Esophagus squamous epithelium (tissue), 5 donors: Measurements from ENCODE around the gene ZNF586. TPM values are rescaled to one million over a fixed set of nuclear protein-coding genes. Genes with fewer than 3 reads are reported as not detected.

Experiments
- DNase-seq: peaks from one replicate; lab custom pipeline; 2025; lab: John Stamatoyannopoulos, UW
- H3K27ac ChIP-seq, 4 donors: fragments of 200-600 bp; sonication (generic); one replicate each; pipeline ENCODE4 v1.5.1; 2016 to 2019; ENCODE audit warnings: mild to moderate bottlenecking in 1 of 4
- H3K27me3 ChIP-seq, 4 donors: fragments of 200-600 bp; sonication (generic); 1 replicate in 3 of 4; 2 replicates in 1 of 4; pipeline versions ENCODE4 v1.5.1 to v1.6.0; 2017 to 2021; ENCODE audit warnings: antibody characterized with exemption in 1 of 4
- H3K36me3 ChIP-seq, 3 donors: fragments of 200-600 bp; sonication (generic); one replicate each; pipeline ENCODE4 v1.5.1; 2016 to 2019
- H3K4me1 ChIP-seq, 3 donors: fragments of 200-600 bp; sonication (generic); one replicate each; pipeline ENCODE4 v1.5.1; 2017 to 2019
- H3K4me3 ChIP-seq, 4 donors: fragments of 200-600 bp; sonication (generic); 1 replicate in 3 of 4; 2 replicates in 1 of 4; pipeline ENCODE4 v1.5.1; 2016 to 2019; ENCODE audit warnings: mild to moderate bottlenecking in 2 of 4, moderate library complexity in 1 of 4
- H3K9me3 ChIP-seq, 3 donors: fragments of 200-600 bp; sonication (generic); one replicate each; pipeline ENCODE4 v1.5.1; 2016 to 2019
- POLR2A ChIP-seq, 4 donors: fragments of 450-650 bp; IDR thresholded peaks; one replicate each; pipeline ENCODE4 v1.6.1; 2017; ENCODE audit warnings: antibody characterized with exemption in 4 of 4, mild to moderate bottlenecking in 4 of 4, moderate library complexity in 3 of 4
- WGBS, 2 donors: methylation state at CpG; one replicate each; pipeline ENCODE4 v1.1.5; 2018; 5-methylcytosine and 5-hydroxymethylcytosine counted together
- intact Hi-C: fragments of 100-400 bp; cut with DNase I; formaldehyde crosslinking; loops from one replicate; pipeline ENCODE4 v1.15.0; 2022
- total RNA-seq, 4 donors: library from RNA; depleted of rRNA; stranded (reverse); fragments of >200 nt; gene quantifications; one replicate each; pipeline ENCODE4 v1.1.0, GENCODE V29; 2016
- TF ChIP-seq, protein P1 (sequence below), 6 experiments: fragments of 450-650 bp in 4 of 6; fragments of 200-600 bp in 2 of 6; sonication (generic) in 2 of 6; IDR thresholded peaks; one replicate each; pipeline ENCODE4 v1.5.1; 2016 to 2019; ENCODE audit warnings: antibody characterized with exemption in 6 of 6, mild to moderate bottlenecking in 4 of 6, moderate library complexity in 4 of 6
- donor health status: DM: yes; HTN: yes; CAD: no.

ZNF586 gene
- total RNA-seq, 4 donors from 2014 or later: 8.1 to 30.5 (median 22.0) TPM

DNA sequence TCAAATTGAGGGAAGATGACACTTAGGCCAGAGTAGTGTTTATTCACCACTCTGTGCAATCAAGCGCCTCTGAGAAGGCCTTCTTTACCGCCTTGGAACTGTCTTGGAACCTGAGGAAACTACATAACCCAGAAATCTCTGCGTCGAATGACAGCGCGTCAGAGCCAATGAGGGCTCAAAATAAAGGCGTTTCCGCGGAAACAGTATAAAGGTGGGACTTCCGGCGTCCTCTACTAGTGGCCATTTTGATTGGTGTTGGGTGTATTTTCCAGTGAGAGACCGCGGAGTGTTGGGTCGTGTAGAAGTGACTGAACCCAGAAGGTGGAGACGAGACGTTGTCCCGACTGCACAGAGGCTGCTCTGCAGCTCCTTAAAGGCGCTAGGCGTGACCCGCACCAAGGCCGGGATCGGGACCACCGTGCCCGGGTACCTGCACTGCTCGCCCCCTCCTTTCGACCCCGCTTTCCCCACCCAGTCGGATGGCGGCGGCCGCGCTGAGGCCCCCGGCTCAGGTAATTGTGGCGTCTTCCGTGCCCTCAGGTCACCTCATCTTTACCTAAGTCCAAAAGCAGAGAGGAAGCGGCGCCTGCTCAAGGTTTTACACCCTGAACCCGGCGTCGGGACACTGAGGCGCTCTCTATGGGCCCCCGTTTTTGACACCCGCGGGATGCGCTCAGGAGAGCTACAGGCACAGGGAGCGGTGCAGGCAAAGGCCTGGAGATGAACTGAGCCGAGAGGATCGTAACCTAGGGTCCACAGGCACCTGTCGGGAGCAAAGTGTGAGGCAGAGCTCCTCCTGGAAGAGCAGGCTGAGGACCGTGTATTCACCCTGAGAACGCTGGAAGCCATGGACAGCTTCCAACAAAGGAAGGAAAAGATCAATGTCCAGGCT lies 22.6 kb upstream of the ZNF586 start, which contains the start of gene ZNF776:
TSS of gene ZNF776 (plus strand) at position 236 of the 892 bp plus-strand sequence. CDS start at position 480, 244 bp downstream.
- H3K36me3 ChIP-seq: peaks cover 11 to 42% (median 12%) of the 10 kb centered on the region in 3 donors
- 2% methylated on average over 21 to 22 of the region's 51 CpGs for WGBS, 2 donors
- peak; percentile 46 for DNase-seq
- TF ChIP-seq POLR2A (IDR thresholded peaks at IDR 0.05): peak in 1 of 4 donors; percentile 35
- TF ChIP-seq, protein P1, sequence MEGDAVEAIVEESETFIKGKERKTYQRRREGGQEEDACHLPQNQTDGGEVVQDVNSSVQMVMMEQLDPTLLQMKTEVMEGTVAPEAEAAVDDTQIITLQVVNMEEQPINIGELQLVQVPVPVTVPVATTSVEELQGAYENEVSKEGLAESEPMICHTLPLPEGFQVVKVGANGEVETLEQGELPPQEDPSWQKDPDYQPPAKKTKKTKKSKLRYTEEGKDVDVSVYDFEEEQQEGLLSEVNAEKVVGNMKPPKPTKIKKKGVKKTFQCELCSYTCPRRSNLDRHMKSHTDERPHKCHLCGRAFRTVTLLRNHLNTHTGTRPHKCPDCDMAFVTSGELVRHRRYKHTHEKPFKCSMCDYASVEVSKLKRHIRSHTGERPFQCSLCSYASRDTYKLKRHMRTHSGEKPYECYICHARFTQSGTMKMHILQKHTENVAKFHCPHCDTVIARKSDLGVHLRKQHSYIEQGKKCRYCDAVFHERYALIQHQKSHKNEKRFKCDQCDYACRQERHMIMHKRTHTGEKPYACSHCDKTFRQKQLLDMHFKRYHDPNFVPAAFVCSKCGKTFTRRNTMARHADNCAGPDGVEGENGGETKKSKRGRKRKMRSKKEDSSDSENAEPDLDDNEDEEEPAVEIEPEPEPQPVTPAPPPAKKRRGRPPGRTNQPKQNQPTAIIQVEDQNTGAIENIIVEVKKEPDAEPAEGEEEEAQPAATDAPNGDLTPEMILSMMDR (IDR thresholded peaks at IDR 0.05): no peak
- intact Hi-C loops: loop anchor here (10.0 kb wide), 1 partner anchor 168 kb away; the partner anchor contains the start of gene ZNF417
- H3K4me1 ChIP-seq: peaks cover 0 to 22% (median 4%) of the 10 kb centered on the region in 3 donors
- H3K27ac ChIP-seq: peak within 1 kb of the TSS; percentile 88 to 92 (median 90)
- no peaks in the 10 kb centered on the region for H3K27me3 ChIP-seq
- H3K9me3 ChIP-seq: peaks cover 0 to 57% (median 33%) of the 10 kb centered on the region in 3 donors
- peak within 1 kb of the TSS; percentile 76 to 100 (median 90) for H3K4me3 ChIP-seq

- Histone ChIP-seq H3K36me3 (peaks cover 17 to 48% (median 18%) of the 10 kb centered on the region in 3 donors), H3K27me3 (no peaks in the 10 kb centered on the region), H3K27ac (peak overlapping the region in 3 of 4 donors; percentile 88 to 92 (median 89)), H3K9me3 (peaks cover 0 to 63% (median 39%) of the 10 kb centered on the region in 3 donors), H3K4me1 (peaks cover 0 to 22% (median 4%) of the 10 kb centered on the region in 3 donors), H3K4me3 (peak overlapping the region; percentile 76 to 100 (median 90))
- DNase-seq: no peak
- TF ChIP-seq, protein P1 (IDR thresholded peaks at IDR 0.05): no peak
- TF ChIP-seq POLR2A (IDR thresholded peaks at IDR 0.05): no peak
- intact Hi-C loops: loop anchor here (10.0 kb wide), 1 partner anchor 167 kb away; the partner anchor contains the start of gene ZNF417
- WGBS, 2 donors: 35 to 51% methylated on average over 5 to 6 of the region's 6 CpGs
Observed at GRCh38 chr19:57747472-57747807, 22.0 kb upstream of the ZNF586 start.

- Histone ChIP-seq H3K36me3 (peaks cover 23 to 54% (median 24%) of the 10 kb centered on the region in 3 donors), H3K4me3 (peak overlapping the region in 2 of 4 donors; percentile 76 to 85)
- WGBS, 2 donors: 94 to 97% methylated on average over 3 of the region's 3 CpGs
Observed at GRCh38 chr19:57748029-57748428, 21.4 kb upstream of the ZNF586 start.

GRCh38 chr19:57754091-57754673 lies 15.3 kb upstream of the ZNF586 start:
- H3K4me3 ChIP-seq: no peak overlapping the region
- H3K36me3 ChIP-seq: peaks cover 39 to 100% (median 46%) of the 10 kb centered on the region in 3 donors
- TF ChIP-seq, protein P1 (IDR thresholded peaks at IDR 0.05): no peak
- TF ChIP-seq POLR2A (IDR thresholded peaks at IDR 0.05): no peak
- no peaks in the 10 kb centered on the region for H3K27me3 ChIP-seq
- peaks cover 12 to 100% (median 87%) of the 10 kb centered on the region in 3 donors for H3K9me3 ChIP-seq
- no peak overlapping the region for H3K27ac ChIP-seq
- 91 to 95% methylated on average over 10 of the region's 10 CpGs for WGBS, 2 donors
- intact Hi-C loops: no loop called here
- H3K4me1 ChIP-seq: no peaks in the 10 kb centered on the region
- DNase-seq: no peak

More at GRCh38 chr19:57748029-57748428, 21.4 kb upstream of the ZNF586 start:
- Histone ChIP-seq H3K9me3 (peaks cover 0 to 67% (median 45%) of the 10 kb centered on the region in 3 donors), H3K27ac (no peak overlapping the region), H3K27me3 (no peaks in the 10 kb centered on the region), H3K4me1 (peaks cover 0 to 22% (median 4%) of the 10 kb centered on the region in 3 donors)
- DNase-seq: no peak
- TF ChIP-seq POLR2A (IDR thresholded peaks at IDR 0.05): no peak
- TF ChIP-seq, protein P1 (IDR thresholded peaks at IDR 0.05): no peak
- intact Hi-C loops: loop anchor here (10.0 kb wide), 1 partner anchor 167 kb away; the partner anchor contains the start of gene ZNF417
